ENCODE data around the gene MORF4L2. TPM values are rescaled to one million over a fixed set of nuclear protein-coding genes. Genes with fewer than 3 reads are reported as not detected.

MORF4L2 gene
- total and polyA plus RNA-seq, 2 experiments from 2014 or later: 311 to 315 TPM

GRCh38 chrX:103681443-103681842 lies 5.1 kb downstream of the MORF4L2 start (continued):
- TF ChIP-seq REST (IDR thresholded peaks at IDR 0.05; ENCODE audit: unreplicated experiment) (no peak), EZH2 (IDR thresholded peaks at IDR 0.05; ENCODE audit: low read depth, unreplicated experiment) (no peak)

- Histone ChIP-seq H3K79me2 (replicated peaks; ENCODE audit: insufficient read depth) (no peaks in the 10 kb centered on the region), H3F3A (replicated peaks; ENCODE audit: low read depth) (no peaks in the 10 kb centered on the region), H3K27ac (ENCODE audit: low read depth) (peak overlapping the region; percentile 26; the same call in 1 of the 2 replicates), H3K27me3 (ENCODE audit: insufficient read depth) (no peaks in the 10 kb centered on the region), H3K4me1 (ENCODE audit: insufficient read depth) (no peaks in the 10 kb centered on the region), H3K4me2 (no peak overlapping the region), H4K20me1 (replicated peaks; ENCODE audit: insufficient read depth) (no peaks in the 10 kb centered on the region), H3K9me2 (ENCODE audit: insufficient read depth) (no peaks in the 10 kb centered on the region), H3K36me3 (ENCODE audit: insufficient read depth) (peaks cover 28% of the 10 kb centered on the region; the same call in 1 of the 2 replicates), H3K4me3 (no peak overlapping the region), H2AFZ (no peak overlapping the region)
- TF ChIP-seq REST (IDR thresholded peaks at IDR 0.05; ENCODE audit: unreplicated experiment) (no peak), EZH2 (IDR thresholded peaks at IDR 0.05; ENCODE audit: low read depth, unreplicated experiment) (no peak), JUNB (IDR thresholded peaks at IDR 0.05; ENCODE audit: unreplicated experiment) (no peak), ZNF462 (CRISPR knock-in tag; IDR thresholded peaks at IDR 0.05) (no peak)
- Mint-ChIP-seq H3K4me3 (no peak overlapping the region), H3K27me3 (ENCODE audit: insufficient read depth, low read depth, poor library complexity) (peaks cover 2% of the 10 kb centered on the region), H3K36me3 (ENCODE audit: low read depth) (peaks cover 62% of the 10 kb centered on the region), H3K9me3 (no peaks in the 10 kb centered on the region), H3K27ac (no peak overlapping the region), H3K4me1 (peaks cover 5% of the 10 kb centered on the region; the same call in 2 of the 3 replicates)
- DNase-seq (ENCODE audit: low spot score) (no peak), ATAC-seq (no peak)
Observed at GRCh38 chrX:103678199-103678993, 8.1 kb downstream of the MORF4L2 start.

Measured in GM23338 (cell line).